Stimulated activated CD4-positive, alpha-beta T cell treated with anti-CD3 and anti-CD28 coated beads, Interleukin-1b, Interleukin-23, amount 100 ng/mL, for 1 hour (primary cell): ENCODE data around the gene TOR3A.

Experiments
- DNase-seq, 2 donors: peaks; one replicate each; pipeline ENCODE4 v3.0.0-alpha.2; 2020; ENCODE audit warnings: low read depth in 2 of 2

TOR3A gene

DNA sequence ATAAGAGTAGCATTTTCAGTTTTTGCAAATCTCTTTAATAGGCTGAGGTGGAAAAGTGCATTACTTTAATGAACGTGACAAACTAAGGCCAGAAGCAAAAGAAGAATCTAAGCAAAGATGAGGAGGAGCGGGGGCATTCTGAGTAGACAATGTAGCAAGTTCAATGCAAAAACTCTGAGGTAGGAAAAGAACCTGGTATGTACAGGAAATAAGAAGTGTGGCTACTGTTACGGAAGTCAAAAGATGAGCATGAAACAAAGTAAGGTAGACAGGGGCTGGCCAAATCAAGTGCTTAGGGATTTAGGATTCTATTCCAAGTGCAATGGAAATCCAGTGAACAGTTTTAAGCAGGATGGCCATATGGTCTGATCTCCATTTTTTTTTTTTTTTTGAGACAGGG is 63.7 kb downstream of the TOR3A start:
- DNase-seq, result no peak
